ENCODE measurements around the gene YJEFN3. TPM values are rescaled to one million over a fixed set of nuclear protein-coding genes. Genes with fewer than 3 reads are reported as not detected.

The YJEFN3 gene
- total RNA-seq, 1 experiment from 2014 or later, result 11.1 TPM

DNA sequence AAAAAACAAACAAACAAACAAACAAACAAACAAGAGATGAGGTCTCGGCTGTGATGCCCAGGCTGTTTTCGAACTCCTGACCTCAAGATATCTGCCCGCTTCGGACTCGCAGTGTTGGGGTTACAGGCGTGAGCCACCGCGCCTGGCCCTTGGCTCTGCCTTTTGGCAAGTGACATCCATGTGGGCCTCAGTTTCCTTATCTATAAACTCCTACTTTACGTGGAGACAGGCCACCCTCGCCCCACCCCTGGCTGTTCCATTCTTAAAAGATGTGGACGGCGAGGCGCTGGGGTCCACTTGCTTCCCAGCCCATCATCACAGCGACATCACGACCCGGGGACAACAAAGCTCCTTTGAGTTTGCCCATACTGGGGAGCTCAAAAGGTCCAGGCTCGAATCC, 15.0 kb upstream of the YJEFN3 start (continued):
- TF ChIP-seq ATF1 (CRISPR knock-in tag; IDR thresholded peaks at IDR 0.05) (no peak), NFYB (CRISPR knock-in tag; conservative IDR thresholded peaks at IDR 0.05; ENCODE audit: low read depth) (no peak)

GRCh38 chr19:19514215-19514657, 14.5 kb upstream of the YJEFN3 start:
- H3K4me1 Mint-ChIP-seq, result peaks cover 10% of the 10 kb centered on the region; the same call in 1 of the 2 replicates
- POLR2A ChIA-PET, result no interaction called here
- H3K27me3 Mint-ChIP-seq (ENCODE audit: low read depth), result no peaks in the 10 kb centered on the region
- no peaks in the 10 kb centered on the region for H3K9me3 Mint-ChIP-seq
- H3K4me3 Mint-ChIP-seq, result no peak overlapping the region
- peaks cover 2% of the 10 kb centered on the region for H3K36me3 Mint-ChIP-seq
- CTCF ChIA-PET, result interaction anchor here (0.8 to 2.5 kb wide), 5 partner anchors 18 to 149 kb away, joined by 3 to 18 read pairs (median 3); no protein-coding TSS in a partner anchor
- DNase-seq (ENCODE audit: low spot score) (no peak), ATAC-seq (no peak)
- no peak overlapping the region for H3K27ac Mint-ChIP-seq
- TF ChIP-seq ATF3 (CRISPR knock-in tag; conservative IDR thresholded peaks at IDR 0.05), result no peak
- no peak for TF ChIP-seq TP53 (CRISPR knock-in tag; IDR thresholded peaks at IDR 0.05)
- TF ChIP-seq NR3C1 (CRISPR knock-in tag; conservative IDR thresholded peaks at IDR 0.05; ENCODE audit: low read depth), result no peak
- no peak for TF ChIP-seq ZNF138 (CRISPR knock-in tag; conservative IDR thresholded peaks at IDR 0.05)
- TF ChIP-seq ATF6 (CRISPR knock-in tag; IDR thresholded peaks at IDR 0.05), result no peak
- TF ChIP-seq, protein P1, sequence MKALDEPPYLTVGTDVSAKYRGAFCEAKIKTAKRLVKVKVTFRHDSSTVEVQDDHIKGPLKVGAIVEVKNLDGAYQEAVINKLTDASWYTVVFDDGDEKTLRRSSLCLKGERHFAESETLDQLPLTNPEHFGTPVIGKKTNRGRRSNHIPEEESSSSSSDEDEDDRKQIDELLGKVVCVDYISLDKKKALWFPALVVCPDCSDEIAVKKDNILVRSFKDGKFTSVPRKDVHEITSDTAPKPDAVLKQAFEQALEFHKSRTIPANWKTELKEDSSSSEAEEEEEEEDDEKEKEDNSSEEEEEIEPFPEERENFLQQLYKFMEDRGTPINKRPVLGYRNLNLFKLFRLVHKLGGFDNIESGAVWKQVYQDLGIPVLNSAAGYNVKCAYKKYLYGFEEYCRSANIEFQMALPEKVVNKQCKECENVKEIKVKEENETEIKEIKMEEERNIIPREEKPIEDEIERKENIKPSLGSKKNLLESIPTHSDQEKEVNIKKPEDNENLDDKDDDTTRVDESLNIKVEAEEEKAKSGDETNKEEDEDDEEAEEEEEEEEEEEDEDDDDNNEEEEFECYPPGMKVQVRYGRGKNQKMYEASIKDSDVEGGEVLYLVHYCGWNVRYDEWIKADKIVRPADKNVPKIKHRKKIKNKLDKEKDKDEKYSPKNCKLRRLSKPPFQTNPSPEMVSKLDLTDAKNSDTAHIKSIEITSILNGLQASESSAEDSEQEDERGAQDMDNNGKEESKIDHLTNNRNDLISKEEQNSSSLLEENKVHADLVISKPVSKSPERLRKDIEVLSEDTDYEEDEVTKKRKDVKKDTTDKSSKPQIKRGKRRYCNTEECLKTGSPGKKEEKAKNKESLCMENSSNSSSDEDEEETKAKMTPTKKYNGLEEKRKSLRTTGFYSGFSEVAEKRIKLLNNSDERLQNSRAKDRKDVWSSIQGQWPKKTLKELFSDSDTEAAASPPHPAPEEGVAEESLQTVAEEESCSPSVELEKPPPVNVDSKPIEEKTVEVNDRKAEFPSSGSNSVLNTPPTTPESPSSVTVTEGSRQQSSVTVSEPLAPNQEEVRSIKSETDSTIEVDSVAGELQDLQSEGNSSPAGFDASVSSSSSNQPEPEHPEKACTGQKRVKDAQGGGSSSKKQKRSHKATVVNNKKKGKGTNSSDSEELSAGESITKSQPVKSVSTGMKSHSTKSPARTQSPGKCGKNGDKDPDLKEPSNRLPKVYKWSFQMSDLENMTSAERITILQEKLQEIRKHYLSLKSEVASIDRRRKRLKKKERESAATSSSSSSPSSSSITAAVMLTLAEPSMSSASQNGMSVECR (CRISPR knock-in tag; IDR thresholded peaks at IDR 0.05; ENCODE audit: borderline replicate concordance), result no peak
- TF ChIP-seq ZSCAN18 (CRISPR knock-in tag; IDR thresholded peaks at IDR 0.05), result no peak
- TF ChIP-seq GRHL2 (CRISPR knock-in tag; IDR thresholded peaks at IDR 0.05; ENCODE audit: insufficient replicate concordance, severe bottlenecking), result no peak
- no peak for TF ChIP-seq ZNF396 (CRISPR knock-in tag; IDR thresholded peaks at IDR 0.05; ENCODE audit: borderline replicate concordance)
- no peak for TF ChIP-seq IRF2 (CRISPR knock-in tag; IDR thresholded peaks at IDR 0.05; ENCODE audit: borderline replicate concordance, low read depth)
- TF ChIP-seq, protein P2, sequence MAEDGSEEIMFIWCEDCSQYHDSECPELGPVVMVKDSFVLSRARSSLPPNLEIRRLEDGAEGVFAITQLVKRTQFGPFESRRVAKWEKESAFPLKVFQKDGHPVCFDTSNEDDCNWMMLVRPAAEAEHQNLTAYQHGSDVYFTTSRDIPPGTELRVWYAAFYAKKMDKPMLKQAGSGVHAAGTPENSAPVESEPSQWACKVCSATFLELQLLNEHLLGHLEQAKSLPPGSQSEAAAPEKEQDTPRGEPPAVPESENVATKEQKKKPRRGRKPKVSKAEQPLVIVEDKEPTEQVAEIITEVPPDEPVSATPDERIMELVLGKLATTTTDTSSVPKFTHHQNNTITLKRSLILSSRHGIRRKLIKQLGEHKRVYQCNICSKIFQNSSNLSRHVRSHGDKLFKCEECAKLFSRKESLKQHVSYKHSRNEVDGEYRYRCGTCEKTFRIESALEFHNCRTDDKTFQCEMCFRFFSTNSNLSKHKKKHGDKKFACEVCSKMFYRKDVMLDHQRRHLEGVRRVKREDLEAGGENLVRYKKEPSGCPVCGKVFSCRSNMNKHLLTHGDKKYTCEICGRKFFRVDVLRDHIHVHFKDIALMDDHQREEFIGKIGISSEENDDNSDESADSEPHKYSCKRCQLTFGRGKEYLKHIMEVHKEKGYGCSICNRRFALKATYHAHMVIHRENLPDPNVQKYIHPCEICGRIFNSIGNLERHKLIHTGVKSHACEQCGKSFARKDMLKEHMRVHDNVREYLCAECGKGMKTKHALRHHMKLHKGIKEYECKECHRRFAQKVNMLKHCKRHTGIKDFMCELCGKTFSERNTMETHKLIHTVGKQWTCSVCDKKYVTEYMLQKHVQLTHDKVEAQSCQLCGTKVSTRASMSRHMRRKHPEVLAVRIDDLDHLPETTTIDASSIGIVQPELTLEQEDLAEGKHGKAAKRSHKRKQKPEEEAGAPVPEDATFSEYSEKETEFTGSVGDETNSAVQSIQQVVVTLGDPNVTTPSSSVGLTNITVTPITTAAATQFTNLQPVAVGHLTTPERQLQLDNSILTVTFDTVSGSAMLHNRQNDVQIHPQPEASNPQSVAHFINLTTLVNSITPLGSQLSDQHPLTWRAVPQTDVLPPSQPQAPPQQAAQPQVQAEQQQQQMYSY (CRISPR knock-in tag; IDR thresholded peaks at IDR 0.05), result no peak
- TF ChIP-seq FOXK1 (CRISPR knock-in tag; IDR thresholded peaks at IDR 0.05), result no peak
- no peak for TF ChIP-seq E2F5 (CRISPR knock-in tag; IDR thresholded peaks at IDR 0.05)
- TF ChIP-seq SMAD4 (CRISPR knock-in tag; IDR thresholded peaks at IDR 0.05), result no peak
